Stimulated activated CD4-positive, alpha-beta T cell treated with anti-CD3 and anti-CD28 coated beads, TNF-alpha, amount 100 ng/mL, for 48 hours (primary cell): ENCODE data around the gene NSFL1C.

Experiments
- DNase-seq, 3 donors: peaks; one replicate each; pipeline ENCODE4 v3.0.0-alpha.2; 2020; ENCODE audit warnings: low read depth in 3 of 3

NSFL1C gene

DNA sequence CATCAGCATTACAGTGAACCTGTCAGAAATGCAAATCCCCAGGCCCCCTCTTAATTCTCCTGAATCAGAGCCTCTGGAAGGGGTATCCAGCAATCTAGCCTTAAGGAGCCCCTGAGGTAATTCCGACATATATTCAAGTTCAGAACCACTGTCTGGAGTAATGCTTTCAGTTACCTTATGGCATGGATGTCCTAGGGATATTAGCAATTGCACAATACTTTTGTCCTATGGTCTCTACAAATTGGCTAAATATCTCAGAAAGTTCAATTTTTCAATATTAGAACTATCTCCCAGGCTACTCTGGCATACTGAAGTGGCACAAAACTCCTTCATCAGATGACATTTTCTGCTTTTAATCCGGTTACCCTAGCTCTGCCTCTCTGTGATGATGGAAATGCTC lies 6.4 kb downstream of the NSFL1C start:
- no peak for DNase-seq

DNA sequence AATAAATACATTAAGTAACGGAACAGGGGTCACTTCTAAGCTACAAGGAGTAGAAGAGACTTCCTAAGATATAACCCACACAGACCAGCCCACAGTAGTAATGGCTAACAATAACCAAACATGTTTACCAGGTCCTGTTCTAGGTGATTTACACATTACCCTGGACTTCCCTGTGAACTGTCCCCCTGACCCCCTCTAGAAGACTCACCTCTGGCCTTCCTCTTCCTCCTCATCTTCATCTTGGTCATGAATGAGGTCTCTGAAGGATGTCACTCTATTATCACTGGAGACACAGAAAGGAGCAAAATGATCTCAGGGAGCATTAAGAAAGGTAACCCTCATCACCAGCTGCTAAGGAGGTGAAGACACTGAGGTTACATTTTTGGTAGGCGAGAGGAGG lies 8.7 kb downstream of the NSFL1C start:
- DNase-seq: no peak

- no peak for DNase-seq
These were observed 10.3 kb downstream of the NSFL1C start for GRCh38 chr20:1456300-1456699.

DNA sequence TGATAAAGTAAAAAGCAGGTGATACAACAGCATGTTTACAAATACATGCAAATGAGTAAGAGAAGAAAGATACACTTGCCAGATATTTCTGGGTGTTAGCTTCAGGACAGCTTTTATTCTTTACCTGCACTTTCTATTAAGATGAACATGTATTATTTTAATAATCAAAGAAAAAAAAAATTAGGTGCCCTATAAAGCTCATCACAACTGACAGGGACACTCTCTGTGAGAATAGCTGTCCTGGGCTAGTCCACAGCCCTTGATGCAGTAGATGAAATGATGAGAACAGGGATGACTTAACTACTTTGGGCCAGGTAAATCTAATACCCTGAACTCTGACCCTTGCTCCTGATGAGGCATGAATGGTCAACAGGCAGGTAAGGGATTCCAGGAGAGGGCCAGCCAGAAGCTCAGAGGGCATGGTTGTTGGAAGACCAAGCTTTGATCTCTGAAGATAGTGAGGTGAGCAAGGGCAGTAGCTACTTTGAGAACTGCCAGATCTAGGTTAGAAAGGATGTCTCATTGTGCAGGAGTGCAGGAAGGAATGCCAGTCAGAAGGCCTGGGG lies 15.6 kb downstream of the NSFL1C start:
- no peak for DNase-seq

- no peak for DNase-seq
These were observed 17.3 kb downstream of the NSFL1C start for GRCh38 chr20:1449370-1449769.

- no peak for DNase-seq
These were observed 18.5 kb downstream of the NSFL1C start for GRCh38 chr20:1448081-1448620.

DNA sequence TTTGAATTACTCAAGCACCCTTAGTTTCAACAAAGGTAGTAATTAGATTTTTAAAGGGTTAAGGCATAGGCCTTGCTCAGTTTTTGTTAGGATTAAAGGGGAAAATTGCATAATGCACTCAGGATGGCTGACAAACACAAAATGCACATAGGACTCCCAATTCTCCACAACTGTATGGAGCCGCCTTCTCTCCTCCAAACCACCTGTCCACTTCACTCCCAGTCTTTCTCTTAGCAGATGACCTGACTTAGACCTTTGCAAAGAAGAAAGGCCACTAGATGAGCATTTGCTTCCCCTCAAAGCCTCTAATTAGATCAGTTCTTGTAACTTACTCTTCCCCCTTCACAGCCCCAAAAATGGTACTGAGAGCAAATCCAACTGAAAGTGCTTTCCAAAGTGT lies 20.1 kb downstream of the NSFL1C start:
- no peak for DNase-seq

DNA sequence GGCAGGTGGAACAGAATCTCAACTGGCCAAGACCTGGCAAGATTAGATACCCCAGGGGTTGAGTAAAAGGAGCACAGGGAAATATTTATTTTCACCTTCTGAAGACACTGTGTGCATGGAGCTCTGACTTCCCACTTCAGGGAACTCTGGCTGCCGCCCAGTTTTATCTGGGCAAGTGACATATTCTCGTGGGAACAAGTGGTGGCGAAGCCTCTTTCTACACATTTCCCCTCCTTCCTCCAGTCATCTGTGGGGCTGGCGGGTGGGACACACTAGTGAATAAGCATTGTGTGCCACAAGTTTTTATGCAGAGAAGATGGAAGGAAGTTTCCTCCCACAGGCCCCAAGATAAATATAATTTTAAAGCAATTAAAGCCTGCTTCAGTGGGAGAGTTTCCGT lies 23.6 kb downstream of the NSFL1C start:
- DNase-seq: no peak

- no peak for DNase-seq
These were observed 24.3 kb downstream of the NSFL1C start for GRCh38 chr20:1442304-1442703.

DNA sequence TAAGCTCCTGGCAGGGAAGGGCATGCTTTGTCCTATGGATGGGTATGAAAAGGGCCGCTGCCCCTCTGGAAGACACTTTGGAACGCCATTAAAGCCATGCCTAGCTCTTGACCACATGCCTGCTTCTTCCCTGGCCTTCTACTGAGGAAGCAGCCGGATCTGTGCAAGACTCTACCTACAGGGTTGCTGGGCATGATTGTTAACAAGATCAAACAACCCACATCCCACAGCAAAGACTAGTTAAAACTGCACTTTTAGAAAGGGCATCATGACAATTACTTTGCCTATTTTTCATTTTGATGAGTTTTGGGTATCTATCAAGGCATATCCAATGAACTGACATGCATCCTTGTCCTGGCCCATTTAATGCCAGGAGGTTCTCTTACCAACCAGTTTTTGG lies 25.5 kb downstream of the NSFL1C start:
- DNase-seq: no peak

DNA sequence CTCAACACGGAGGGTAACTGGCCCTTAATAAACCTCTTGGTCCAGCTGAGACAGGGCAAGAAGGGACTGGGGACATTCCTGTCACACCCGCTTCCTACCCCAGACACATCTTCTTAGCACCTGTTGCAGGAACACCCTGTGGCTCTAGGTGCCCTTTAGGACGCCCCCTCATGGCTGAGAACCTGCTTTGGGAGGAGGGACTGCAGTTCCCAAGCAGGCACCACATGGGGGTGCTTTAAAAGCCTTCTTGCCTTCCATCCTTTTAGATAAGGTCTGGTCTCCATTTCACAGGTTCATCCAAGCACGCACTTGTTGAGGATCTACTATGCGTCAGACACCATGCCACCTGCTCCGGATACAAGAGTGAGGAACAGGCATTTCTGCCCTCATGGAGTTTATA lies 26.6 kb downstream of the NSFL1C start:
- DNase-seq: no peak

GRCh38 chr20:1438361-1438760 lies 28.3 kb downstream of the NSFL1C start:
- no peak for DNase-seq

- peak; percentile 58 to 66 (median 59) for DNase-seq
These were observed 29.3 kb downstream of the NSFL1C start for GRCh38 chr20:1437235-1437904.

- no peak for DNase-seq
These were observed 30.4 kb downstream of the NSFL1C start for GRCh38 chr20:1436263-1436662.

GRCh38 chr20:1435337-1435699 lies 31.3 kb downstream of the NSFL1C start:
- DNase-seq: no peak

DNA sequence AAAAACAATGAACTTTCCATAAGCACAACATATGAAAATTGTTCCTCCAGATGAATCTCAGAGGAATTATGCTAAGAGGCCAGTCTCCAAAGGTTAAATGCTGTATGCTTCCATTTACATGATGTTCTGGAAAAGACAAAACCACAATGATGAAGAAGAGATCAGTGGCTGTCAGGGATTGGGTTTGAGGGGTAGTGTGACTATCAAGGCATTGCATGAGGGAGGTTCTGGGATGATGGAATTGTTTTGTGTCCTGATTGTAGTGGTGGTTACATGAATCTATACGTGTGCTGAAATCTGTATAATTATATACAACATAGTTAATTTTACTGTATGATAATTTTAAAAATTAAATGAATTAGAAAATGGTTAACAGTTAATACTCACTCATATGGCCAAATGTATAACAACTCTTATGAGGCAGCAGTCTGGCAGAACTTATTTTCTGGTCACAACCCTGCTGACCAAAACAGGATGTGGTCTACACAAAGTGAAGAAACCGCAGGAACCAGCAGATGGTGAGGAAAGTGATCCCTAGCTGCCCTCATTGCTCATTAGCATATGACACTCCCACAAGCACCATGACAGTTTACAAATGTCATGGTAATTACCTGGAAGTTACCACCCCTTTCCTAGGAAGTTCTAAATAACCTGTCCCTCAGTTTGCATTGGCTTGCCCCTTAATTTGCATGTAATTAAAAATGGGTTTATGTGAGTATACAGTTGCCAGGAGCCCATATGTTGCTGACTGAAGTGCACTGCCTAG lies 31.9 kb downstream of the NSFL1C start:
- DNase-seq: peak; percentile 20 to 47 (median 26)

DNA sequence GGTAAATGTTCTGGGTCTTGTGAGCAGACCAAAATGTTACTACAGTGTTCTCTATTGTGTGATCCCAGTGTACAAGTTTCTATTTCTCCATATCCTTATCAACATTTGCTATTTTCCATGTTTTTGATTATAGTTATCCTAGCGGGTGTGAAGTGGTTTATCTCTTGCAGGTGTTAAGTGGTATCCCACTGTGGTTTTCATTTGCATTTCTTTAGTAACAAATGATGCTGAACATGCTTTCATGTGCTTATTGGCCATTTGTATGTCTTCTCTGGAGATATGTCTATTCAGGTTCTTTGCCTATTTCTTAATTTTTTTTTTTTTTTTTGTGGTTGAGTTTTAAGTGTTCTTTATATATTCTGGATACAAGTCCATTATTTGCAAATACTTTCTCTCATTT lies 35.5 kb downstream of the NSFL1C start:
- DNase-seq: no peak

GRCh38 chr20:1430004-1430451 lies 36.6 kb downstream of the NSFL1C start:
- no peak for DNase-seq

DNA sequence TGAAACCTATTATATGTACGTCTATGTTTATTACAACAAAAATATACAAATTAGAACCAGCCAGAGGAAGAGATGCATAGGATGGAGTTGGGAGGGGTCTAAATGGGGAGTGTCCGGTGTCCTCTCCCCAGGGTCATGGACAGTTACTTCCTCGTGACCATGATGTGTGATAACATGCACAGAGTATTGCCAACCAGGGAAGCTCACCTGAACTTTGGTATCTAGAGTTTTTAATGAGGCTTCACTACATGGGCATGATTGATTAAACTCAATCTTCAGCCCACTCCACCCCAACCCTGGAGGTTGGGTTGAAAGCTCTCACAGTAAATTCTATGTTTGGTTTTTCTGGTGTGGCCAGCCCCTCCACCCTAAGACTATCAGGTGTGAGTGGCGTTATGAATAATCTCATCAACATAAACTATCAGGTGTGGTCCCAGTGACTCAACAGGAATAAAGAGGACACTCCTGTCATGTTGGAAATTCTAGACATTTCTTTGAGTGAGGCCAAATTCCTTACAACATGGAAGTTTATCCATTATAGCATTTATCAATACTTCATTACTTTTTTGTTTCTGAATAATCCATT lies 37.4 kb downstream of the NSFL1C start:
- no peak for DNase-seq

DNA sequence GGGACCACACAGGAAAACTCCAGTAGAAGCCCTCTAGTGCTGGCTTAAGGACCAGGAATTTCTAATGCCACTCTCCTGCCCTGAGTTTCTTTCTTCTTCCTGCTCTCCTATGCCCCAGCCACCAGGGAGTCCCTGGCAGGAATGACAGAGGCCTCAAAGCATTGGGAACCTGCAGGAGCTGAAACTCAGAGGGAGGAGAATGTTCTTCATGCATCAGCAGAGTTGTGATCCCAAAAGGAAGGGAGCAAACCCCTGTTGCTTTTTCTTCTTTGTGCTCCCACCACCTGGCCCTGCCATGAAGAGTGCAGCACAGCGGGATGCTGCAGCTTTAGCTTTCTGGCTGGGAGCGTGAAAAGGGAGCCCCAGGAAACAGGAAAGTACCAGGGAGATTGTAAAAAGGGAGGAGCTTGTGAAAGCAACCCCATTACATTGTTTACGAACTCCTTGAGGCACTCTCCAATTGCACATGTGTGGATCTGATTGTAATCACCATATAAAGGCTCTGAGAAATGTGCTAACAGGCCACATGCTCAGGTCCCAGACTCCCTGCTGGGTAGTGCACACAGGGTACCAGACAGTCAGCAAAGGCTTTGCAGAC lies 39.1 kb downstream of the NSFL1C start:
- DNase-seq: no peak

DNA sequence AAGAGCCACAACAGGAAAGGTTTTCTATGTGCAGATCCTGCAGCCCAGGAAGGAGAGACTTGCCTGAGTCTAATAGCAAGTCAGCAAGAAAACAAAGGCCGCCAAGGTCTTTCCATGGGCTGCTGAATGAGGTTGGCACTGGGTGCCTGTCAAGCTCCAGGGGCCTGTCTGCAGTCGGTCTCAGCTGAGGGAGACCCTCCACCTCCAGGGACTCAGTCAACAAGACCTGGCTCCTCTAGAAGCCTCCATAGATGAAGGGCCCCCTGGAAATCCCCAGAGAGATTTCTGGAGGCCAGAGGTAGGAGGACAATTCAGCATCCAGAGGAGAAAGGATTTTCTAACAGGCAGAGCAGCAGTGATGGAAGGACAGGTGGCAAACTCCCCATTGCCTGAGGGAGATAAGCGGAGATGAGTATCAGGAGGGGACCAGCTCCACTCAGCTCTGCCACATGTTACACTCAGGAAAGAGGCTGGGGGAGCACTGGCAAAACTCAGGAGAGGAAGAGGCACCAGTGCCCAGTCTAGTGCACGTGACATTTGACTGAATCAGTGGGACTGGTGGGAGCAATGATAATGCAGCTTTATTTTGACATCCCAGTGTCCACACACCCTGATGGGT lies 40.3 kb downstream of the NSFL1C start:
- DNase-seq: no peak

DNA sequence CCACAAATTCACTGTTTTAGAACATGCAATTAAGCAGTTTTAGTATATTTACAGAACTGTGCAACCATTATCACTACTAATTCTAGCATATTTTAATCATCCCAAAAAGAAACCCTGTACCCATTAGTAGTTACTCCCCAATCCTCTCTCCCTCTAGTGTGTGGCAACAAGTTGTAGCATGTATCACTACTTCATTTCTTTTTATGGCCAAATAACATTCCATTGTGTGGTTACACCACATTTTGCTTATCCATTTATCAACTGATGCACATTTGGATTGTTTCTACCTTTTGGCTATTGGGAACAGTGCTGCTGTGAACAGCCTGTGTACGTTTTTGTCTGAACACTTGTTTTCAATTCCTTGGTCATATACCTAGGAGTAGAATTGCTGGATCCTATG lies 42.3 kb downstream of the NSFL1C start:
- no peak for DNase-seq
